ENCODE measurements around the gene REG1A.

Gene REG1A

GRCh38 chr2:79128406-79128805 is 8.1 kb downstream of the REG1A start:
- DNase-seq = no peak

GRCh38 chr2:79129260-79129659 is 9.0 kb downstream of the REG1A start:
- no peak for DNase-seq

- no peak for DNase-seq
These were observed 9.5 kb downstream of the REG1A start for GRCh38 chr2:79129804-79130203.

- no peak for DNase-seq
These were observed 11.4 kb downstream of the REG1A start for GRCh38 chr2:79131687-79132086.

GRCh38 chr2:79138385-79138784 is 18.1 kb downstream of the REG1A start:
- DNase-seq = no peak

- no peak for DNase-seq
These were observed 19.1 kb downstream of the REG1A start for GRCh38 chr2:79139423-79139822.

GRCh38 chr2:79155826-79156476 is 35.7 kb downstream of the REG1A start:
- DNase-seq = no peak

- DNase-seq = no peak
These were observed 38.7 kb downstream of the REG1A start for GRCh38 chr2:79159030-79159429.

GRCh38 chr2:79159653-79160052 is 39.4 kb downstream of the REG1A start, which contains the start of gene REG3A:
REG3A (minus strand) TSS chr2:79159753; CDS start chr2:79159405, 348 bp downstream.
- no peak for DNase-seq

GRCh38 chr2:79162132-79162531 is 41.8 kb downstream of the REG1A start:
- DNase-seq = no peak

- DNase-seq = no peak
These were observed 42.5 kb downstream of the REG1A start for GRCh38 chr2:79162801-79163200.

- no peak for DNase-seq
These were observed 51.2 kb downstream of the REG1A start for GRCh38 chr2:79171348-79171958.
